Suprapubic skin (tissue), 4 donors: Measurements from ENCODE around the gene RBL2. TPM values are rescaled to one million over a fixed set of nuclear protein-coding genes. Genes with fewer than 3 reads are reported as not detected.
A peak's percentile ranks its signal among the peaks of the same experiment; 100 is the strongest.

Experiments
- DNase-seq, 2 donors: peaks; one replicate each; pipeline ENCODE4 v3.0.0-alpha.2; 2019; ENCODE audit warnings: low spot score in 2 of 2
- H3K27ac ChIP-seq: fragments of 200-600 bp; sonication (generic); one replicate; pipeline ENCODE4 v1.5.1; 2019
- H3K27me3 ChIP-seq: fragments of 200-600 bp; sonication (generic); one replicate; pipeline ENCODE4 v1.5.1; 2019
- H3K36me3 ChIP-seq: fragments of 200-600 bp; sonication (generic); one replicate; pipeline ENCODE4 v1.5.1; 2019
- H3K4me1 ChIP-seq: fragments of 200-600 bp; sonication (generic); one replicate; pipeline ENCODE4 v1.5.1; 2019
- H3K4me3 ChIP-seq: fragments of 200-600 bp; sonication (generic); one replicate; pipeline ENCODE4 v1.5.1; 2019; ENCODE audit warnings: mild to moderate bottlenecking
- H3K9me3 ChIP-seq: fragments of 200-600 bp; sonication (generic); one replicate; pipeline ENCODE4 v1.5.1; 2019
- CTCF ChIP-seq, 2 donors: fragments of 200-600 bp in 1 of 2; fragments of 450-650 bp in 1 of 2; sonication (generic) in 1 of 2; IDR thresholded peaks; one replicate each; pipeline ENCODE4 v1.5.1; 2016 to 2019; ENCODE audit warnings: antibody characterized with exemption in 2 of 2, mild to moderate bottlenecking in 1 of 2, moderate library complexity in 1 of 2
- EP300 ChIP-seq: sonication (generic); formaldehyde crosslinking; IDR thresholded peaks from one replicate; pipeline ENCODE4 v1.6.1; 2017; ENCODE audit warnings: antibody characterized with exemption
- POLR2A ChIP-seq, 2 donors: fragments of 450-650 bp; IDR thresholded peaks; one replicate each; pipeline ENCODE4 v1.6.1; 2017; ENCODE audit warnings: antibody characterized with exemption in 2 of 2, mild to moderate bottlenecking in 2 of 2, moderate library complexity in 2 of 2
- POLR2AphosphoS5 ChIP-seq, 3 donors: sonication (generic); formaldehyde crosslinking; IDR thresholded peaks; one replicate each; pipeline ENCODE4 v1.6.1; 2017; ENCODE audit warnings: antibody characterized with exemption in 3 of 3
- WGBS: methylation state at CpG from one replicate; pipeline ENCODE4 v1.1.5; 2018; 5-methylcytosine and 5-hydroxymethylcytosine counted together
- total RNA-seq, 4 donors: library from RNA; depleted of rRNA; stranded (reverse); fragments of >200 nt; gene quantifications; one replicate each; pipeline ENCODE4 v1.1.0, GENCODE V29; 2016

RBL2 gene
- total RNA-seq, 4 donors from 2014 or later, result 66.4 to 155 (median 71.9) TPM

- Histone ChIP-seq H3K36me3 (no peaks in the 10 kb centered on the region), H3K9me3 (no peaks in the 10 kb centered on the region), H3K27me3 (no peaks in the 10 kb centered on the region), H3K4me3 (no peak overlapping the region), H3K4me1 (peaks cover 5% of the 10 kb centered on the region), H3K27ac (no peak overlapping the region)
- no peak for DNase-seq
- WGBS, result 72% methylated on average over 3 of the region's 3 CpGs
- TF ChIP-seq POLR2AphosphoS5 (IDR thresholded peaks at IDR 0.05), result no peak
- TF ChIP-seq CTCF (IDR thresholded peaks at IDR 0.05), result no peak
- TF ChIP-seq POLR2A (IDR thresholded peaks at IDR 0.05), result no peak
- TF ChIP-seq EP300, result no peak
Measured at GRCh38 chr16:53428681-53429080, 5.6 kb upstream of the RBL2 start.

GRCh38 chr16:53429221-53429943, 4.9 kb upstream of the RBL2 start:
- H3K4me1 ChIP-seq, result peaks cover 9% of the 10 kb centered on the region
- no peaks in the 10 kb centered on the region for H3K9me3 ChIP-seq
- H3K36me3 ChIP-seq, result no peaks in the 10 kb centered on the region
- no peak overlapping the region for H3K4me3 ChIP-seq
- TF ChIP-seq POLR2A (IDR thresholded peaks at IDR 0.05) (no peak), EP300 (no peak), CTCF (IDR thresholded peaks at IDR 0.05) (no peak), POLR2AphosphoS5 (IDR thresholded peaks at IDR 0.05) (no peak)
- no peaks in the 10 kb centered on the region for H3K27me3 ChIP-seq
- 57% methylated on average over 4 of the region's 4 CpGs for WGBS
- no peak for DNase-seq
- no peak overlapping the region for H3K27ac ChIP-seq

GRCh38 chr16:53430363-53430762, 3.9 kb upstream of the RBL2 start:
- no peak overlapping the region for H3K4me3 ChIP-seq
- no peaks in the 10 kb centered on the region for H3K27me3 ChIP-seq
- H3K9me3 ChIP-seq, result no peaks in the 10 kb centered on the region
- WGBS, result 91% methylated on average over 1 of the region's 1 CpG
- TF ChIP-seq POLR2A (IDR thresholded peaks at IDR 0.05) (no peak), POLR2AphosphoS5 (IDR thresholded peaks at IDR 0.05) (no peak), CTCF (IDR thresholded peaks at IDR 0.05) (no peak), EP300 (no peak)
- DNase-seq, result no peak
- peaks cover 9% of the 10 kb centered on the region for H3K4me1 ChIP-seq
- H3K36me3 ChIP-seq, result no peaks in the 10 kb centered on the region
- H3K27ac ChIP-seq, result no peak overlapping the region

- H3K27me3 ChIP-seq, result no peaks in the 10 kb centered on the region
- peak overlapping the region; percentile 97 for H3K27ac ChIP-seq
- TF ChIP-seq POLR2A (IDR thresholded peaks at IDR 0.05) (no peak), CTCF (IDR thresholded peaks at IDR 0.05) (no peak), POLR2AphosphoS5 (IDR thresholded peaks at IDR 0.05) (no peak), EP300 (no peak)
- WGBS, result 57% methylated on average over 7 of the region's 7 CpGs
- H3K36me3 ChIP-seq, result no peaks in the 10 kb centered on the region
- H3K4me1 ChIP-seq, result peaks cover 23% of the 10 kb centered on the region
- DNase-seq, result no peak
- no peaks in the 10 kb centered on the region for H3K9me3 ChIP-seq
- peak overlapping the region; percentile 97 for H3K4me3 ChIP-seq
Measured at GRCh38 chr16:53433509-53433908, 762 bp upstream of the RBL2 start.

- Histone ChIP-seq H3K36me3 (no peaks in the 10 kb centered on the region), H3K4me3 (peak overlapping the region; percentile 97), H3K27ac (peak overlapping the region; percentile 97), H3K4me1 (peaks cover 23% of the 10 kb centered on the region), H3K9me3 (no peaks in the 10 kb centered on the region), H3K27me3 (no peaks in the 10 kb centered on the region)
- no peak for DNase-seq
- 12% methylated on average over 13 of the region's 13 CpGs for WGBS
- no peak for TF ChIP-seq POLR2A (IDR thresholded peaks at IDR 0.05)
- TF ChIP-seq EP300, result no peak
- no peak for TF ChIP-seq POLR2AphosphoS5 (IDR thresholded peaks at IDR 0.05)
- TF ChIP-seq CTCF (IDR thresholded peaks at IDR 0.05), result no peak
Measured at GRCh38 chr16:53433930-53434376, 318 bp upstream of the RBL2 start.
